Left lung (tissue), 10 donors: ENCODE measurements around the gene RABGEF1. TPM values are rescaled to one million over a fixed set of nuclear protein-coding genes. Genes with fewer than 3 reads are reported as not detected.

Source experiments
- ATAC-seq: fragments of 200-7000 bp; cut with Tn5 transposase; one replicate; pipeline ENCODE4 v1.9.1; 2020; ENCODE audit warnings: moderate library complexity
- DNase-seq, 4 donors: peaks; one replicate each; pipeline ENCODE4 v3.0.0-alpha.2; 2013 to 2020
- H3K27ac ChIP-seq, 2 donors: fragments of 200-600 bp; sonication (generic) in 1 of 2; one replicate each; pipeline versions ENCODE4 v1.5.0 to v1.8.0; 2020 to 2021
- H3K27me3 ChIP-seq, 2 donors: fragments of 200-600 bp; sonication (generic) in 1 of 2; one replicate each; pipeline versions ENCODE4 v1.5.0 to v1.8.0; 2020 to 2021
- H3K36me3 ChIP-seq, 2 donors: fragments of 200-600 bp; sonication (generic) in 1 of 2; one replicate each; pipeline versions ENCODE4 v1.5.0 to v1.8.0; 2020 to 2021
- H3K4me1 ChIP-seq, 2 donors: fragments of 200-600 bp; one replicate each; pipeline ENCODE4 v1.8.0; 2021
- H3K4me3 ChIP-seq, 2 donors: fragments of 200-600 bp; sonication (generic) in 1 of 2; one replicate each; pipeline versions ENCODE4 v1.5.0 to v1.8.0; 2020 to 2021; ENCODE audit warnings: mild to moderate bottlenecking in 1 of 2
- H3K9me3 ChIP-seq, 2 donors: fragments of 200-600 bp; sonication (generic) in 1 of 2; one replicate each; pipeline versions ENCODE4 v1.5.0 to v1.8.0; 2020 to 2021
- CTCF ChIP-seq, 2 donors: fragments of 200-600 bp; sonication (generic) in 1 of 2; IDR thresholded peaks; one replicate each; pipeline versions ENCODE4 v1.5.0 to v1.8.0; 2021; ENCODE audit warnings: antibody characterized with exemption in 2 of 2
- intact Hi-C, 2 donors: fragments of 100-400 bp; cut with DNase I; formaldehyde crosslinking; loops; one replicate each; pipeline versions ENCODE4 v1.11.2 to v1.14.2; 2022
- polyA plus RNA-seq, 6 donors: library from polyadenylated mRNA; unstranded; fragments of 120-200 nt; gene quantifications; one replicate each; pipeline ENCODE4 v1.2.1, GENCODE V29; 2013; ENCODE audit not compliant: insufficient read length in 6 of 6
- total RNA-seq, 2 donors: library from RNA; stranded (reverse); fragmentation: NEBNext Ultra II Directional; extraction: Animal tissue kit (Norgen Biotek cat#: 25700); gene quantifications; one replicate each; pipeline ENCODE4 v1.2.1, GENCODE V29; 2021
- donor health status: DM: no; HTN: yes; CAD: no.
- donor health status: DM: no; HTN: no; CAD: no.

Gene RABGEF1
- total and polyA plus RNA-seq, 8 donors: 22.5 to 38.9 (median 32.4) TPM

DNA sequence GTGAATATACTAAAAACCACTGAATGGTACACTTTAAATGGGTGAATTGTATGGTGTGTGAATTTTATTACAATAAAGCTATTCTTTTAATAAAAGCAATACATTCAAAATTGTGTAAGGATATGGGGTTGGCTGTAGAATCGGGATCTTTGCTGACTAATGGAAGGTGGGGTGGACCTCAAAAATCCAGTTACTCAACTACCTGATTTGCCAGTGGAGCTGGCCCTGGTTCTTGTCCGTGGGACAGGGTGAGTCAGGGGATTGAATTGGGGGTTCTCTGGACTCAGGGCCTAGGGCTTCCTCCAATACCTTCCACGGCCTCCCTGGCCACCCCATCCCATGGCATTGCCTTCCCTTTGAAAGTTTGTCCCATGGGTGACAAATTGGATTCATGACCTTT is 13.5 kb upstream of the RABGEF1 start:
- TF ChIP-seq CTCF (IDR thresholded peaks at IDR 0.05): no peak
- intact Hi-C loops: no loop called here
- ATAC-seq: no peak
- H3K4me1 ChIP-seq: no peaks in the 10 kb centered on the region
- no peak overlapping the region for H3K27ac ChIP-seq
- H3K9me3 ChIP-seq: peaks cover 0 to 24% of the 10 kb centered on the region in 2 donors
- H3K36me3 ChIP-seq: peaks cover 0 to 22% of the 10 kb centered on the region in 2 donors
- no peak overlapping the region for H3K4me3 ChIP-seq
- DNase-seq: no peak
- no peaks in the 10 kb centered on the region for H3K27me3 ChIP-seq

DNA sequence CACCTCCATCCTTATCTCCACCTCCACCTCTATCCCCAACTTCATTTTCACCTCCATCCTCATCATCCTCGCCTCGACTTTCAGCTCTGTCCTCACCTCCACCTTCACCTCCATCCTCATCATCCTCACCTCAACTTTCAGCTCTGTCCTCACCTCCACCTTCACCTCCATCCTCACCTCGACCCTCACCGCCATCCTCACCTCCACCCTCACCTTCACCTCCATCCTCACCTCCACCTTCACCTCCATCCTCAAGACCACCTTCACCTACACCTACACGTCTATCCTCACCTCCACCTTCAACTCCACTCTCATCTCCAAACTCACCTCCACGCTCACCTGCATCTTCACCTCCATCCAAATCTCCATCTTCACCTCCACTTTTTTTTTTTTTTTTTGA is 12.0 kb upstream of the RABGEF1 start:
- intact Hi-C loops: no loop called here
- Histone ChIP-seq H3K4me3 (no peak overlapping the region), H3K36me3 (peaks cover 0 to 15% of the 10 kb centered on the region in 2 donors), H3K27ac (no peak overlapping the region), H3K9me3 (peaks cover 0 to 17% of the 10 kb centered on the region in 2 donors), H3K27me3 (no peaks in the 10 kb centered on the region), H3K4me1 (no peaks in the 10 kb centered on the region)
- DNase-seq (no peak), ATAC-seq (no peak)
- no peak for TF ChIP-seq CTCF (IDR thresholded peaks at IDR 0.05)

DNA sequence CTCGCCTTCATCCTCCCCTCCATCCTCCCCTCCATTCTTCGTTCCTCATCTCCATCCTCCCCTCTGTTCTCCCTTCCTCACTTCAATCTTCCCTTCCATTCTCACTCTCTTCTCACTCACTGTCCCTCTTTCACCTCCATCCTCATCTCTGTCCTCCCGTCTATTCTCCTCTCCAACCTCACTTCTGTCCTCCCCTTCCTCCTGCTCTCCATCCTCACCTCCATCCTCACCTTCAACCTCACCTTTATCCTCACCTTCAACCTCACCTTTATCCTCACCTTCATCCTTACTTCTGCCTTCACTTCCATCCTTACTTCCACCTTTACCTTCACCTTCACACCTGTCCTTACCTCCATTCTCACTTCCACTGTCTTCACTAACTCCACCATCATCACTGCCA is 11.3 kb upstream of the RABGEF1 start:
- no peak for DNase-seq
- H3K36me3 ChIP-seq: peaks cover 0 to 13% of the 10 kb centered on the region in 2 donors

GRCh38 chr7:66731986-66732385 is 8.5 kb upstream of the RABGEF1 start:
- Histone ChIP-seq H3K4me3 (no peak overlapping the region), H3K27ac (no peak overlapping the region), H3K27me3 (no peaks in the 10 kb centered on the region), H3K9me3 (peaks cover 0 to 7% of the 10 kb centered on the region in 2 donors), H3K4me1 (no peaks in the 10 kb centered on the region), H3K36me3 (peaks cover 0 to 14% of the 10 kb centered on the region in 2 donors)
- peak; percentile 13 for ATAC-seq
- no peak for TF ChIP-seq CTCF (IDR thresholded peaks at IDR 0.05)
- no peak for DNase-seq
- intact Hi-C loops: no loop called here

More for the DNA sequence above, 11.3 kb upstream of the RABGEF1 start:
- TF ChIP-seq CTCF (IDR thresholded peaks at IDR 0.05): no peak
- H3K27me3 ChIP-seq: no peaks in the 10 kb centered on the region
- H3K4me1 ChIP-seq: no peaks in the 10 kb centered on the region
- no peak overlapping the region for H3K27ac ChIP-seq
- H3K4me3 ChIP-seq: no peak overlapping the region
- intact Hi-C loops: no loop called here
- H3K9me3 ChIP-seq: peaks cover 0 to 10% of the 10 kb centered on the region in 2 donors
- ATAC-seq: no peak

- ATAC-seq: no peak
- DNase-seq: no peak
- H3K27ac ChIP-seq: no peak overlapping the region
- peaks cover 0 to 7% of the 10 kb centered on the region in 2 donors for H3K9me3 ChIP-seq
- no peak overlapping the region for H3K4me3 ChIP-seq
- no peaks in the 10 kb centered on the region for H3K27me3 ChIP-seq
- H3K36me3 ChIP-seq: peaks cover 0 to 14% of the 10 kb centered on the region in 2 donors
- no peaks in the 10 kb centered on the region for H3K4me1 ChIP-seq
- intact Hi-C loops: no loop called here
- no peak for TF ChIP-seq CTCF (IDR thresholded peaks at IDR 0.05)
These were observed 8.1 kb upstream of the RABGEF1 start for GRCh38 chr7:66732439-66732838.
